GM19463 (cell line): Measurements from ENCODE around the gene CEMIP2.
"Not testable (repeated sequence)": the region's sequence is repeated elsewhere in the genome, so short reads cannot be mapped to it uniquely, and the experiment has no call there.

Experiments used
- ATAC-seq: cut with Tn5 transposase; IDR thresholded peaks from one replicate; pipeline ENCODE4 v1.9.1; 2021; ENCODE audit warnings: mild to moderate bottlenecking, moderate library complexity; ENCODE audit not compliant: unreplicated experiment

The CEMIP2 gene, protein sequence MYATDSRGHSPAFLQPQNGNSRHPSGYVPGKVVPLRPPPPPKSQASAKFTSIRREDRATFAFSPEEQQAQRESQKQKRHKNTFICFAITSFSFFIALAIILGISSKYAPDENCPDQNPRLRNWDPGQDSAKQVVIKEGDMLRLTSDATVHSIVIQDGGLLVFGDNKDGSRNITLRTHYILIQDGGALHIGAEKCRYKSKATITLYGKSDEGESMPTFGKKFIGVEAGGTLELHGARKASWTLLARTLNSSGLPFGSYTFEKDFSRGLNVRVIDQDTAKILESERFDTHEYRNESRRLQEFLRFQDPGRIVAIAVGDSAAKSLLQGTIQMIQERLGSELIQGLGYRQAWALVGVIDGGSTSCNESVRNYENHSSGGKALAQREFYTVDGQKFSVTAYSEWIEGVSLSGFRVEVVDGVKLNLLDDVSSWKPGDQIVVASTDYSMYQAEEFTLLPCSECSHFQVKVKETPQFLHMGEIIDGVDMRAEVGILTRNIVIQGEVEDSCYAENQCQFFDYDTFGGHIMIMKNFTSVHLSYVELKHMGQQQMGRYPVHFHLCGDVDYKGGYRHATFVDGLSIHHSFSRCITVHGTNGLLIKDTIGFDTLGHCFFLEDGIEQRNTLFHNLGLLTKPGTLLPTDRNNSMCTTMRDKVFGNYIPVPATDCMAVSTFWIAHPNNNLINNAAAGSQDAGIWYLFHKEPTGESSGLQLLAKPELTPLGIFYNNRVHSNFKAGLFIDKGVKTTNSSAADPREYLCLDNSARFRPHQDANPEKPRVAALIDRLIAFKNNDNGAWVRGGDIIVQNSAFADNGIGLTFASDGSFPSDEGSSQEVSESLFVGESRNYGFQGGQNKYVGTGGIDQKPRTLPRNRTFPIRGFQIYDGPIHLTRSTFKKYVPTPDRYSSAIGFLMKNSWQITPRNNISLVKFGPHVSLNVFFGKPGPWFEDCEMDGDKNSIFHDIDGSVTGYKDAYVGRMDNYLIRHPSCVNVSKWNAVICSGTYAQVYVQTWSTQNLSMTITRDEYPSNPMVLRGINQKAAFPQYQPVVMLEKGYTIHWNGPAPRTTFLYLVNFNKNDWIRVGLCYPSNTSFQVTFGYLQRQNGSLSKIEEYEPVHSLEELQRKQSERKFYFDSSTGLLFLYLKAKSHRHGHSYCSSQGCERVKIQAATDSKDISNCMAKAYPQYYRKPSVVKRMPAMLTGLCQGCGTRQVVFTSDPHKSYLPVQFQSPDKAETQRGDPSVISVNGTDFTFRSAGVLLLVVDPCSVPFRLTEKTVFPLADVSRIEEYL (N-terminal part only)

DNA sequence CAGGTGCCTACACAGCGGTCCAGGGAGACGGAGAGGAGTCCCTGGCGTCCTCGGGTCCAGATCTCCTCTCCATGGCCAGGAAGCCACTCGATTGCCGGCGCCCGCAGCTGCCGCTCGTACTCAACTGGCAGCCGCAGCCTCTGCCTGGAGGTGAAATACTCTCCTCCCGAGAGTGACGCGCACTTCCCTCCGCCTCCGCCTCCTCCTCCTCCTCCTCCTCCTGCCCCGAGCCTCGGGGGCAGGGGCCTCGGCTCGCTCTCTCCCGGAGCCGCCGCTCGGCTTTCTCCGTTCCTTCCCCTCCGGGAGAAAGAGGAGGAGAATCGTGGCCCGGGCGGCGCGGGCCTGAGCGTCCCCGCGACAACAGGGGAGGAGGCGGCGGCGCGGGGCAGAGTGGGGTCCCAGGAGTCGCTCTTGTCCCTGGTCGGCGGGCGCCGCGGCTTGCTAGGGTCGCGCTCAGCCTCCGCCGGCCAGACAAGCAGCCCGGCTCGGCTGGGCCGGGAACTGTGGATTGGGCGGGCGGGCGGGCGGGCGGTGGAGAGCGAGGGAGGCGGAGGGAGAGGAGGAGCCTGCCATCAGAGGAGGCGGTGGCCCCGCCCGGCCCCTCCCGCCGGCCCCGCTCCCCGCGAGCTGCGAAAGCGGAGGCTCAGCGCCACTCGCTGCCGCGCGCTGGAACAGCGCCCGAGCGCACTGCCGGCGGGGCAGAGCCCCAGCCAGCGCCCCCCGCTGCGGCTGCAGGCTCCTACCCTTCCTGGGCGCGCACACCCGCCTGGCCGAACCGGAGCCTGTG, at the start of gene CEMIP2:
Gene CEMIP2 (minus strand): TSS at position 126 of the 787 bp plus-strand sequence. CDS start 18,140 bp downstream, outside the sequence.
- ATAC-seq: peak; percentile 67

DNA sequence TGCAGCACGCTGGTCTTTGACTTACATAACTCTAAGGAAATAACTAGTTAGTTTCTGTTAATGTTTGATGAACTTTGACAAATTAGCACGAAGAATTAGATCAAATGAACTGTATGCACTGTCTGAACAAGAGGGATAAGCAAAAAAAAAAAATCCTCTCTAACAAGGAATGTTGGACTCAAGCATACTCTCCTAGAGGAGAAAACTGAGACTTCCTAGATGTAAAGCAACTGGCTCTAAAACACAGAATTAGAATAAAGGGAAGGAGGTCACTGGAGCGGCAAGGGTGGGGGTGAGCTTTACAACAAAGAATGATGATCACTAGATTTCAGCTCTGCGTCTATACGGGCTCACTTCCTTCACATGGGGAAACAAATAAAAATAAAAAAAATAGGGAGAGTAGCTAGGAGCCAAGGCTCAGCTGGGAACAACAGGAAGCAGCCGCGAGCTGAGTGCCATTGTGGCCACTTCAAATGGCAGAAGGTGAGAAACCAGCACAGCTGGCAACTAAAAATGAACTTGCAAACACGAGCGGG, 48.7 kb upstream of the CEMIP2 start:
- ATAC-seq: no peak

DNA sequence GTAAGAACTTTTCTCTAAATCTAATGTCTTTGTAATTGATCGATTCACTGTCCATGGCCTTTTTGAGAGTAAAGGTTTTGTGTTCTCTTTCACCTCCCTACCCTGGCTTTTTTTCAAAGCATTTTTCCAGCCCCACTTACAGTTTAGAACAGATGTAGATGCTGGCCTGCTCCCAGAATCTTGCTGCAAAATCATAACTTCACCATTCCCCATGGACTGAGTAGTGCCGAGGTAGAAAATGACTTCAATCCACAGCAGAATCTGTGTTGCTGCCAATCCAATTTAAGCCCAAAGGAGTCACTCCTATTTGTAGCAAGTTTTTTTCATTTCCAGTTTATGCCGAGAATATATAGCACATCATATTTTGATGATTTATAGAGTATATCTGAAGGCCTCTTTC, 46.5 kb upstream of the CEMIP2 start:
- no peak for ATAC-seq

DNA sequence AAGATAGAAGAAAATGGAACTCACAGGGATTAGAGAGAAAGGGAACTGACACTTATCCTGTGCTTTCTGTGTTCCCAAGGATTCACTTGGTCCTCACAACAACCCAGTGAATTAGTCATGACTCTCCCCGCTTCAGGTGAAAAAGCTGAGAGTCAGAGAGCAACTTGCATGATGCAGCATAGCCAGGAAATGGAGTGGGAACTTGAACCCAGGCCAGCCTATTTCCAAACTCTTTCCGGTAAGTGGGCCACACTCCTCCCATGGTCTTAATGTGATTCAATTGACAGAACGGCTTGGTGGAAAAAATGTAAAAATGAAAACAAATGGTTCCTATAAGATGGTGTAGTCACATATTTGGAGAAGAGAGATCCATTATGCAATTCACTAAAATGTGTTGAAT, 45.9 kb upstream of the CEMIP2 start:
- ATAC-seq: no peak

DNA sequence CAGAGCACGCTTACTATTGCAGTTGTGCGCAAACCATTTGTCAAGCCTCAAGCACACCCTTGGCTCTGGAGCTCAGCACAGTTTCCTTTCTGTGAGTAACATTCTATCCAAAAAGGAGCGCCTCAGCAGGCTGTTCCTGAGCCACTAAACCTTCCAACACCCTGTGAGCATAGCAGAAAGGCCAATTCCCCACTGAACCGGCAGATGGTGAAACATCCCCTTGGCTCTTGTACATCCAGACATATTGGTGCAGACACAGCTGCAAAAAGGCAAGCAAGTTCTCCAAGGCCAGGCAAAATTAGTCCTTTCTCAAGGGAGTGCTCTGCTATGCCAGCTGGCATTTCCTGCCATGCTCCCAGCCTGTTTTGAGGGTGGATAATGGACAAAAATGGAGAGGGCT, 44.1 kb upstream of the CEMIP2 start:
- no peak for ATAC-seq

DNA sequence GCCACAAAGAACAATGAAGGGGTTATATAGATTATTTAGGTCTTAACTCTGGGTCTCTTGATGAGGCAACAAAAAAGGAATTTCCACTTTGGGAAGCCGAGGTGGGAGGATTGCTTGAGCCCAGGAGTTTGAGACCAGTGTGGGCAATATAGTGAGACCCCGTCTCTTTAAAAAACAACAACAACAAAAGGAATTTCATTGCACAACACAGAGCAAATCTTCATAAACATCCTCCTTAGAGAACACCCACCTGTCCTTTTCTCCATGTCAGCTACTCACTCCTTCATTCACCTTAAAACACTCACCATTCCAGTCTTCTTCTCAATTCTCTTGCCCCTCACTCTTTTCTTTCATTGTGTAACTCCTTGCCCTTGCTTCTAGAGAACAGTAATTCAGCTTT, 39.8 kb upstream of the CEMIP2 start:
- no peak for ATAC-seq

DNA sequence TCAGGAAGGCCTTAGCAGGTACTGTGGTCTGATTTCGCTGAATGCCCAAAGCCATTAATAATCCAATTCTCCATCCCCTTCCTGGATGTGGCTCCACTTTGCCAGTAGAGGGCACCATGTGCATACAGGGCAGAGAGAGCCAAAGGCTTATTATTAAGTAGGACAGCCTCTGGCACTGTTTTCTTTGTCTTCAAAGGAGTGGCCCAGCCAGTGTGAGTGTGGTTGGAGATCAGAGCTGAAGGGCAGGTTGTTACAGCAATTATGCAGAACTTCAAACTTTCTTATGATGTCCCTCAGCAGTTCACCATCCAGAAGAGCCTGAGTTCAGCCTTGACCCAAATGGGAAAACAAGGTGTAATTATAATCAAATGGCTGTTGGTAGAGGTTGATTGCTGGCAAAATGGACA, 38.6 kb upstream of the CEMIP2 start:
- peak; percentile 94 for ATAC-seq

DNA sequence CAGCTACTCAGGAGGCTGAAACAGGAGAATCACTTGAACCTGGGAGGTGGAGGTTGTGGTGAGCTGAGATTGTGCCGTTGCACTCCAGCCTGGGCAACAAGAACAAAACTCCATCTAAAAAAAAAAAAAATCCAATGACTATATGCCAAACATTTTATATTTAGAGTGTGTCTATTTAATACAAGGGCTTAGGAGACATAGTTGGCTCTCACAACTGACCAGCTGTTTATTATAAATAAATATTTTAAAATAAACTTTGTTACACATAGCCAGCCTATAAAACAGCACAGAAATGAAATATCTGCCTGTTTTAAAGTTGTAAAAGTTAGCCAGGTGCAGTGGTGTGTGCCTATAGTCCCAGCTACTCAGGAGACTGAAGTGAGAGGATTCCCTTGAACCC, 36.8 kb upstream of the CEMIP2 start:
- not testable (repeated sequence) for ATAC-seq

DNA sequence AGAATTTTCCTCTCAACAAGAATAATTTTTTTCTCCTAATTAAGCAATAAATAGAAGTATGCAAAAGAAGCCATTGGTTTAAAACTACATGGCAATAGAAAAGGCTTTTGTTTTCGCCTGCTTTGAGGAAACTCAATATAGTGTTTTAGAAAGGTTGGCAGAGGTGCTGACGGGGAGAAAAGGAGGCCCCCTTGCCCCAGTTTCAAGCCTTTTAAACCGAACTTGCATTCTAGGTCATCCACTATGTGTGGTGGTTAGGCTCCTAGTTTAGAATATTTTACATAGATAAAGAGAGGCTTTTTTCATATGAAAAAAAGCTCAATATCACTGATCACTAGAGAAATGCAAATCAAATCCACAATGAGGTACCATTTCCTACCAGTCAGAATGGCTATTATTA, 33.5 kb upstream of the CEMIP2 start:
- ATAC-seq: no peak

DNA sequence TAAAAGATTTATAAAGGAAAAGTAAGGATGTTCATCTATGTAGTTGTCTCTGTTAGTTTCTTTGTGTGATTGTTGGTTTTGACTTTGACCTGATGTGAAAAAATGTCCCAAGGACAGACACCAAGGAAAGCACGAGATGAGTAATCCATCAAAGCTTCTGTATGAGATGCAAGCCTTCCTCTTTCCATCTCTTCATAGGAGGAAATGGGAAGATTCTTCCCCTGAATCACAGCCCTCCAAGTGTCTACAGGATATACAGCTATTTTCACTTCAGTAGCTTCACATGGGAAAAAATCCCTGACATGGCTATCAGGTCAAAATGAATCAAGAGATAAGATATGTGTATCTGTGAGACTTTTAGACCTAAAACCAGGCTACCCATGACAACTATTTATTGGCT, 29.0 kb upstream of the CEMIP2 start:
- no peak for ATAC-seq

DNA sequence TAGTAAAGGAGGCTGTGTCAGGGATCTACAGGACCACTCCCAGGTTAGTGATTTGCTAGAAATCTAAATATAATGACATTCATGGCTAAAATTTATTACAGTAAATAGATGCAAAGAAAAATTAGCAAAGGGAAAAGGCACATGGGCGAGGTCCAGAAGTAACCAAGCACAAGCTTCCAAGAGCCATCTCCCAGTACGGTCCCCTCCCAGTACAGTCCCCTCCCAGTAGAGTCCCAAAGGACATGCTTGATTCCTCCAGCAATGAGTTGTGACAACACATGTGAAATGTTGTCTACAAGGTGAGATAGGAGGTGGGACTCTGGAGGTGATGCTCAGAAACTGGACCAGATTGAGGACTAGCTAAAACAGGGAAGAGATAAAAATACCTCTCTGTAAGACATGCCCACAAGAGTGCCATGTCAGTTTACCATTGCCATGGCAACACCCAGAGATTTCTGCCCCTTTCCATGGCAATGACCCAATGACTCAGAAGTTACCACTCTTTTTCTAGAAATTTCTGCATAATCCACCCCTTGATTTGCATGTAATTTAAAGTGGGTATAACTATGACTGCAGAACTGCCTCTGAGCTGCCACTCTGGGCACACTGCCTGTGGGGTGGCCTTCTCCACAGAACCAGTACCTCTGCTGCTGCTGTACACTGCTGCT, 27.9 kb upstream of the CEMIP2 start:
- ATAC-seq: no peak

DNA sequence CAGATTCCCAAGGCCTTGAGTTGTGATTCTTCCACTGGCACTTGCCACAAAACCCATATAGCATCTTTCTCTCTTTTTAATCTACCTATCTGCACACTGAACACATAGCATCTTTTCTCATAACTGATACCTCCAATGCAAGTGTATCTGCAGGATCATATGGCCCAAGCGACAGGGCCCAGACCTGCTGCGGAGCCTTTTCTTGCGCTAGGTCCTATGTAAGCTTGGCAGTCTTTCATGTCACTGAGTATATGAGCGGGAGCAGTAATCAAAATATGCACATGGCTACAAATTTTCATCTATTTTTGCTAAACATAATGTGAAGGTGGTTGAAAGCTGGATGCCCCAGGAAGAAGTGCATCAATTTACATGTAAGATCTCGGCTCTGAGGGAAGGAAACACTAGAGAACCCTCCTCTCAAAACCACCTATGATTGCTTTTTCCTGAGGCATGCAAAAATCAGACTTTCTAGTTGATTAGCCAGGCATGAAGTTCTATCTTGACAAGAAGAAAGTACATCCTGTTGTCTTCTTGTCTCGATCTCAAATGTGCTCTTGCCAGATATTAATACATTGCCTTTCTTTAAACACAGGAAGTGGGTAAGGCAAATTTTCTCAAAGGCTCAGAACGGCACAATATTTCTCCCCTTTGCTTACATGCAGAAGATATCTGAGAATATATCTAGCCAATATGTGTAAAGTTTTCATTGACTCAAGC, 26.9 kb upstream of the CEMIP2 start:
- ATAC-seq: peak; percentile 76

DNA sequence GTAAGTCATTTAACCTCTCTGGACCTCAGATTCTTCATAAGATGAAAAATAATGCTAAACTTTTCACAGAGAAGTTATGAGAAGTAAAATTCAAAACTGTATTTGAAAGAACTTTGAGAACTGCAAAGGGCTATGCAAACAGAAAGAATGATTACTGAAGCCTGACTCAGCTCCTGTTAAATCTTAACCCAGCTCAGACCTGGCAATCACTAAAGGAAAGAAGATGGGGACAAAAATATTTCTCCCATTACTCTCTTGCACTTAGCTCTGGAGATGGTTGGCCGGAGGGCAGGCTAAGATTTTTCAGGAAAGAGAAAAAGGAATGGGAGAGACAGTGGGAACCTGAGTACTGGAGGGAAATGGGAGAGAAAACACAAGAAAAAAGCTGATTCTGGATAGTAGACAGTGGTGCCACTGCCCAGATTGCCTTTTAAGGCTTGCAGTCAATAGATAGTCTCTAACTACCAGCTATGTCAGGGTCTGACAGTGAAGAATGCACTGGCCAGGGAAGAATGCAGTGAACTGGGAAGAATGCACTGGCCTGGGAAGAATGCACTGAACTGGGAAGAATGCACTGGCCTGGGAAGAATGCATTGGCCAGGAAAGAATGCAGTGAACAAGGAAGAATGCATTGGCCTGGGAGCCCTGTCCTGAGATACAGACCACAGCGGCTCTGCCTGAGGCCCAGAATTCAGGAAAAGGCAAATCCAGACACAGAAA, 25.2 kb upstream of the CEMIP2 start:
- peak; percentile 40 for ATAC-seq

DNA sequence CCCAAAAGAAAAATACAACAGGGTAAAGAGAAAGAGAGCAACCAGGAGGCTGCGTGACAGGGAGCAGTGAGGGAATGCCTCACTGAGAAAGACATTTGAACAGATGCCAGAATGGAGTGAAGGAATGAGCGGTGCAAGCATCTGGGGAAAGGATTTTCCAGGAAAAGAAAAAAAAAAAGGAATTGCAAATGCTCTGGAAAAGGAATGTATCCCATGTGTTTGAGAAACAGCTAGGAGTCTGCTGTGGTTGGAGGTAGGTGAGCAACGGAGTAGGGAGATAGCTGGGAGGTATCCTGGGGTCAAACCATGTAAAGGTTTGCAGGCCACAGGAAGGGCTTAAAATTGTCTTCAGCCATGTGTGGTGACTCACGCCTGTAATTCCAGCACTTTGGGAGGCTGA, 23.6 kb upstream of the CEMIP2 start:
- no peak for ATAC-seq

DNA sequence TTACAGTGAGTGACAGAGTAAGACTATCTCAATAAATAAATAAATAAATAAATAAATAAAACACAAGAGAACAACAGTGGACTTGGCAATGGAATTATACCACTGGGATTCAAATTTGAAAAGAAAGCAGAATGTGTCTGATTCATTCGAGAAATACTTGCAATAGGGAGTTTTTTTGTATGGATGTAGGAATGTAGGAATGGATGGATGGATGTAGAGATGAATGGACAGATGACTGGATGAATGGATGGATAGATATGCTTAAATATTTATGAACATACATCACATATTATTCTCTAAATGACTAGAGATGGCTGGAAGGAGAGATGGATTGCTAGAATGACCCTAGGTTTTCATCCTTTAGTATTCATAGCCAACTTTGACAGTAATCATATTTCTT, 22.0 kb upstream of the CEMIP2 start:
- no peak for ATAC-seq

DNA sequence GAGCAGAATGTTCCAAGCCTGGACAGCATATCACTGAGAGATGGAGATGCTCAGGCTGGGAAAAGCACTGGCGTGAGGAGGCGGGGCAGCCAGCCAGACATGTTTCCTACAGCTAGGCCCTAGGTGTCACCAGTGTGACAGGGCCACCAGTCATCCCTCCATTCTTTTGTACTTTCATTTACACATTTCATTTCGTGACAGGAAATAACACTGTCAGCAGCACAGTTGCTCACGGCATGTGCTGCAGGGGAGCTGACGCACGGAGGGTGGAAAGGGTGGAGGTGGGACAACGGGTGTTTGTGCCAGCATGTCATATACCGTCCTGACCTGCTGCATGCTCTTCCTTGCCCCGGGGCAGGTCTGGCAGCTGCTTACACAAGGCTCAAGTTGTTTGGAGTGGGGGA, 14.8 kb upstream of the CEMIP2 start:
- peak; percentile 89 for ATAC-seq

DNA sequence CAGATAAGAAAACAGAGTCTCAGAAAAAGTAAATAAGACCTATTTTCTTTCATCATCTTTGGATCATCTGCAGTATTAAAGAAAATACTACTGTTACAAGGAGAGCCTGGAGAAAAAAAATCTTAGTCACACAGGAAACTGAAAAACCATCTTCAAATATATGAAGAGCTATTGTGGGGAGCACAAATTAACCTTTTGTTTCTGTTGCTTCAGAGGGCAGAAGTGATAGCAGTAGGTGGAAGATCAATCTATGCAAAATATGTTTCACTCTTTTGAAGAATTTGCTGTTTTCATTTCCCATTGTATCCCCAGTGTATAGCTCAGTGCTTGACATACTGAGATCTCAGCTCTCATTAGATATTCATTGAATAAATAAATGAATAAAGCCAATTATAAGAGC, 13.1 kb upstream of the CEMIP2 start:
- ATAC-seq: peak; percentile 43

DNA sequence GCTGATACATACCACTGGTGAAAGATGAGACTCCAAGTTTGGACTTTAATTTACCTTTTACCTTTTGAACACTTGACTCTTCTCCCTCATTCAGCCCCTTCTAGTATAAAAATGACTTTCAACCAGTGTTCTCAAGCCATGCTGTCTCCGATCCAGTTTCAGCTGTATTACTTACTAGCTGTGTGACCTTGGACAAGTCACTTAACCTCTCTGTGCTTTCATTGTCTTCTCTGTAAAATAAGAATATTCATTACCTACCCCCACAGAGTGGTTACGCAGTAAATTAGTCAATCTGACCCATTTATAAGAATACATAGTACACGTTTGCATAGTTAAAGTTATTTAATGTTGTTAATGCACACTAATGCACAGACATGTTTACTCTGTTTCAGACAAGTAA, 12.6 kb upstream of the CEMIP2 start:
- ATAC-seq: no peak
